Esophagus squamous epithelium (tissue), 4 donors: ENCODE results near the gene HIPK4.

Source experiments
- POLR2A ChIP-seq, 4 donors: fragments of 450-650 bp; IDR thresholded peaks; one replicate each; pipeline ENCODE4 v1.6.1; 2017; ENCODE audit warnings: antibody characterized with exemption in 4 of 4, mild to moderate bottlenecking in 4 of 4, moderate library complexity in 3 of 4
- TF ChIP-seq, protein P1 (sequence below), 6 experiments: fragments of 450-650 bp in 4 of 6; fragments of 200-600 bp in 2 of 6; sonication (generic) in 2 of 6; IDR thresholded peaks; one replicate each; pipeline ENCODE4 v1.5.1; 2016 to 2019; ENCODE audit warnings: antibody characterized with exemption in 6 of 6, mild to moderate bottlenecking in 4 of 6, moderate library complexity in 4 of 6

DNA sequence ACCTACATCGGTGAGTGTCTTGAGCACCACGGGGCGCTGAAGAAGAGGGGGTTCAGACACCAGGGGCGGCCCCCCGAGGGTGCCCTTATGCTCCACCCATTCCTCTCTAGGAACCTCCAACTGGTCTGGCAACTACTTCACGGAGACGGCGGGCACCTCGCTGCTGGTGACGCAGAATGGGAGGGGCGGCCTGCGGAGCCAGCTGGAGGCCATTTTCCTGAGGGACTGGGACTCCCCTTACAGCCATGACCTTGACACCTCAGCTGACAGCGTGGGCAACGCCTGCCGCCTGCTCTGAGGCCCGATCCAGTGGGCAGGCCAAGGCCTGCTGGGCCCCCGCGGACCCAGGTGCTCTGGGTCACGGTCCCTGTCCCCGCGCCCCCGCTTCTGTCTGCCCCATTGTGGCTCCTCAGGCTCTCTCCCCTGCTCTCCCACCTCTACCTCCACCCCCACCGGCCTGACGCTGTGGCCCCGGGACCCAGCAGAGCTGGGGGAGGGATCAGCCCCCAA, 12.1 kb downstream of the HIPK4 start:
- TF ChIP-seq, protein P1, sequence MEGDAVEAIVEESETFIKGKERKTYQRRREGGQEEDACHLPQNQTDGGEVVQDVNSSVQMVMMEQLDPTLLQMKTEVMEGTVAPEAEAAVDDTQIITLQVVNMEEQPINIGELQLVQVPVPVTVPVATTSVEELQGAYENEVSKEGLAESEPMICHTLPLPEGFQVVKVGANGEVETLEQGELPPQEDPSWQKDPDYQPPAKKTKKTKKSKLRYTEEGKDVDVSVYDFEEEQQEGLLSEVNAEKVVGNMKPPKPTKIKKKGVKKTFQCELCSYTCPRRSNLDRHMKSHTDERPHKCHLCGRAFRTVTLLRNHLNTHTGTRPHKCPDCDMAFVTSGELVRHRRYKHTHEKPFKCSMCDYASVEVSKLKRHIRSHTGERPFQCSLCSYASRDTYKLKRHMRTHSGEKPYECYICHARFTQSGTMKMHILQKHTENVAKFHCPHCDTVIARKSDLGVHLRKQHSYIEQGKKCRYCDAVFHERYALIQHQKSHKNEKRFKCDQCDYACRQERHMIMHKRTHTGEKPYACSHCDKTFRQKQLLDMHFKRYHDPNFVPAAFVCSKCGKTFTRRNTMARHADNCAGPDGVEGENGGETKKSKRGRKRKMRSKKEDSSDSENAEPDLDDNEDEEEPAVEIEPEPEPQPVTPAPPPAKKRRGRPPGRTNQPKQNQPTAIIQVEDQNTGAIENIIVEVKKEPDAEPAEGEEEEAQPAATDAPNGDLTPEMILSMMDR (IDR thresholded peaks at IDR 0.05), result no peak
- no peak for TF ChIP-seq POLR2A (IDR thresholded peaks at IDR 0.05)
